OCI-LY3 (cell line): ENCODE results near the gene RAB31.
"Not testable (repeated sequence)": the region's sequence is repeated elsewhere in the genome, so short reads cannot be mapped to it uniquely, and the experiment has no call there.

Source experiments
- CTCF ChIP-seq: fragments of 200-600, 300-600 bp; sonication (generic); IDR thresholded peaks from 2 replicates; pipeline ENCODE4 v1.5.1; 2014; ENCODE audit warnings: antibody characterized with exemption, low read length, low read depth
- EZH2phosphoT487 ChIP-seq: fragments of 200-600 bp; shearing (Covaris generic); IDR thresholded peaks from 2 replicates; pipeline ENCODE4 v1.6.1; 2018; ENCODE audit warnings: antibody characterized with exemption, mixed run types, low read depth

- not testable (repeated sequence) for TF ChIP-seq CTCF, EZH2phosphoT487
These were observed 60.1 kb downstream of the RAB31 start for GRCh38 chr18:9768071-9768691.
